GM12878 (cell line): ENCODE measurements around the gene VIPR2.

Source experiments
- CHD2 ChIP-seq: IDR thresholded peaks from 2 replicates; pipeline ENCODE4 v1.6.1; 2011; ENCODE audit warnings: low read depth, low read length, improper control_type of control experiment, borderline replicate concordance
- E4F1 ChIP-seq: fragments of 450-650 bp; IDR thresholded peaks from 2 replicates; pipeline ENCODE4 v1.6.1; 2018; ENCODE audit warnings: borderline replicate concordance, mild to moderate bottlenecking; ENCODE audit not compliant: partially characterized antibody
- EP300 ChIP-seq, 2 experiments: fragments of 150-350 bp in 1 of 2; IDR thresholded peaks; 2 replicates each; pipeline ENCODE4 v1.6.1; 2011 to 2012; ENCODE audit warnings: low read depth in 2 of 2, low read length in 2 of 2, borderline replicate concordance in 1 of 2, improper control_type of control experiment in 1 of 2, inconsistent platforms in 1 of 2; ENCODE audit not compliant: control insufficient read depth in 1 of 2
- EZH2 ChIP-seq: IDR thresholded peaks from 2 replicates; pipeline ENCODE4 v1.6.1; 2012; ENCODE audit warnings: low read depth, mild to moderate bottlenecking, control low read depth, inconsistent platforms, low read length, borderline replicate concordance; ENCODE audit not compliant: control insufficient read depth
- LARP7 ChIP-seq: fragments of 450-650 bp; IDR thresholded peaks from 2 replicates; pipeline ENCODE4 v1.6.1; 2017; ENCODE audit warnings: mild to moderate bottlenecking
- MYC ChIP-seq: IDR thresholded peaks from 2 replicates; pipeline ENCODE4 v1.6.1; 2011; ENCODE audit warnings: mild to moderate bottlenecking, low read length, moderate library complexity, inconsistent platforms; ENCODE audit not compliant: insufficient read depth, insufficient replicate concordance, insufficient read length, severe bottlenecking
- NFXL1 ChIP-seq: fragments of 450-650 bp; IDR thresholded peaks from 2 replicates; pipeline ENCODE4 v1.6.1; 2017; ENCODE audit warnings: antibody characterized with exemption, mild to moderate bottlenecking, borderline replicate concordance
- PBX3 ChIP-seq: IDR thresholded peaks from 2 replicates; pipeline ENCODE4 v1.6.1; 2011; ENCODE audit warnings: mild to moderate bottlenecking, low read depth, low read length, moderate library complexity; ENCODE audit not compliant: insufficient replicate concordance
- PKNOX1 ChIP-seq: fragments of 450-650 bp; IDR thresholded peaks from 2 replicates; pipeline ENCODE4 v1.6.1; 2016; ENCODE audit warnings: mild to moderate bottlenecking
- POLR2AphosphoS5 ChIP-seq: IDR thresholded peaks from 2 replicates; pipeline ENCODE4 v1.6.1; 2011; ENCODE audit warnings: mild to moderate bottlenecking, low read length, inconsistent platforms
- RFX5 ChIP-seq: IDR thresholded peaks from 2 replicates; pipeline ENCODE4 v1.6.1; 2011; ENCODE audit warnings: low read depth, low read length, improper control_type of control experiment
- SRF ChIP-seq, 2 experiments: IDR thresholded peaks; 2 replicates each; pipeline ENCODE4 v1.6.1; 2011; ENCODE audit warnings: low read depth in 2 of 2, low read length in 2 of 2, mild to moderate bottlenecking in 1 of 2, moderate library complexity in 1 of 2
- TCF3 ChIP-seq: IDR thresholded peaks from 2 replicates; pipeline ENCODE4 v1.6.1; 2012; ENCODE audit warnings: low read depth, mild to moderate bottlenecking, low read length, borderline replicate concordance; ENCODE audit not compliant: insufficient read depth
- TF ChIP-seq, protein P1 (sequence below), 3 experiments: IDR thresholded peaks in 2 of 3; conservative IDR thresholded peaks in 1 of 3; 2 replicates each; pipeline ENCODE4 v1.5.1; 2011; ENCODE audit warnings: low read depth in 3 of 3, low read length in 3 of 3, mild to moderate bottlenecking in 3 of 3, control low read depth in 2 of 3, moderate library complexity in 2 of 3, inconsistent platforms in 1 of 3, mixed read lengths in 1 of 3; ENCODE audit not compliant: control insufficient read depth in 2 of 3, insufficient read depth in 1 of 3; ENCODE audit errors: extremely low read depth in 1 of 3

DNA sequence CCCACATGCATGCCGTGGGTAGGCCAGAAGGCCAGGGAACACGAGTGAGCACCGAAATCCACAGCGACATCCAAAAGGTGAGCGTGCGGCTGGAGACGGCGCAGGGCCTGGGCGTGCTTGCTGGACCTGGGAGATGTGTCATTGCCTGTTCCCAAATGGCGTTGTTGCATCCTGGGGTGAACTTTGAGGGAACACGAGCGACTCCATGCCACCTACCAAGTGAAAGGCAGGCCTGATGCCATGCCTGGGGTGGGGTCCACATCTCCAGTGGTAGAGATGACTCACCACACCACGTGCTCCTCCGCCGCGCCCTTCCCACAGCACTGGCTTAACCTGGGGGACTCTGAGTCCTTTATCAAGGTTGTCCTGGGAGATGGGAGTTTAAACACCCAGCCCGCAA, 24.7 kb upstream of the VIPR2 start:
- TF ChIP-seq EZH2, result no peak
- TF ChIP-seq, protein P1, sequence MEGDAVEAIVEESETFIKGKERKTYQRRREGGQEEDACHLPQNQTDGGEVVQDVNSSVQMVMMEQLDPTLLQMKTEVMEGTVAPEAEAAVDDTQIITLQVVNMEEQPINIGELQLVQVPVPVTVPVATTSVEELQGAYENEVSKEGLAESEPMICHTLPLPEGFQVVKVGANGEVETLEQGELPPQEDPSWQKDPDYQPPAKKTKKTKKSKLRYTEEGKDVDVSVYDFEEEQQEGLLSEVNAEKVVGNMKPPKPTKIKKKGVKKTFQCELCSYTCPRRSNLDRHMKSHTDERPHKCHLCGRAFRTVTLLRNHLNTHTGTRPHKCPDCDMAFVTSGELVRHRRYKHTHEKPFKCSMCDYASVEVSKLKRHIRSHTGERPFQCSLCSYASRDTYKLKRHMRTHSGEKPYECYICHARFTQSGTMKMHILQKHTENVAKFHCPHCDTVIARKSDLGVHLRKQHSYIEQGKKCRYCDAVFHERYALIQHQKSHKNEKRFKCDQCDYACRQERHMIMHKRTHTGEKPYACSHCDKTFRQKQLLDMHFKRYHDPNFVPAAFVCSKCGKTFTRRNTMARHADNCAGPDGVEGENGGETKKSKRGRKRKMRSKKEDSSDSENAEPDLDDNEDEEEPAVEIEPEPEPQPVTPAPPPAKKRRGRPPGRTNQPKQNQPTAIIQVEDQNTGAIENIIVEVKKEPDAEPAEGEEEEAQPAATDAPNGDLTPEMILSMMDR (IDR thresholded peaks at IDR 0.05 in 2 of 3, conservative IDR thresholded peaks at IDR 0.05 in 1 of 3; ENCODE audit: control insufficient read depth in 2 of 3, extremely low read depth in 1 of 3, insufficient read depth in 1 of 3, low read depth in 3 of 3, low read length in 3 of 3), result no peak
- TF ChIP-seq PKNOX1, result no peak
- TF ChIP-seq CHD2, result no peak
- no peak for TF ChIP-seq MYC
- no peak for TF ChIP-seq POLR2AphosphoS5
- no peak for TF ChIP-seq NFXL1
- no peak for TF ChIP-seq SRF (IDR thresholded peaks at IDR 0.05; ENCODE audit: low read depth in 2 of 2, low read length in 2 of 2)
- no peak for TF ChIP-seq EP300 (IDR thresholded peaks at IDR 0.05; ENCODE audit: borderline replicate concordance in 1 of 2, control insufficient read depth in 1 of 2, low read depth in 2 of 2, low read length in 2 of 2)
- TF ChIP-seq LARP7, result no peak
- no peak for TF ChIP-seq PBX3
- no peak for TF ChIP-seq TCF3
- no peak for TF ChIP-seq RFX5
- TF ChIP-seq E4F1, result no peak
